ENCODE measurements around the gene APPL1. TPM values are rescaled to one million over a fixed set of nuclear protein-coding genes. Genes with fewer than 3 reads are reported as not detected.
A peak's percentile ranks its signal among the peaks of the same experiment; 100 is the strongest.

The APPL1 gene
- total RNA-seq, 4 donors from 2014 or later = 49.1 to 65.6 (median 59.6) TPM

GRCh38 chr3:57281715-57282114 is 54.2 kb downstream of the APPL1 start:
- no peak for TF ChIP-seq CTCF (IDR thresholded peaks at IDR 0.05)
- no peak for TF ChIP-seq POLR2A (IDR thresholded peaks at IDR 0.05)
- intact Hi-C loops (cut with DNase I) = no loop called here
- DNase-seq = no peak
- Histone ChIP-seq H3K4me1 (no peaks in the 10 kb centered on the region), H3K4me3 (replicated peaks in 1 of 3) (no peak overlapping the region), H3K27me3 (no peaks in the 10 kb centered on the region), H3K9me3 (no peaks in the 10 kb centered on the region), H3K27ac (no peak overlapping the region), H3K36me3 (no peaks in the 10 kb centered on the region)
- 69 to 77% methylated on average over 1 of the region's 1 CpG for WGBS, 2 donors

DNA sequence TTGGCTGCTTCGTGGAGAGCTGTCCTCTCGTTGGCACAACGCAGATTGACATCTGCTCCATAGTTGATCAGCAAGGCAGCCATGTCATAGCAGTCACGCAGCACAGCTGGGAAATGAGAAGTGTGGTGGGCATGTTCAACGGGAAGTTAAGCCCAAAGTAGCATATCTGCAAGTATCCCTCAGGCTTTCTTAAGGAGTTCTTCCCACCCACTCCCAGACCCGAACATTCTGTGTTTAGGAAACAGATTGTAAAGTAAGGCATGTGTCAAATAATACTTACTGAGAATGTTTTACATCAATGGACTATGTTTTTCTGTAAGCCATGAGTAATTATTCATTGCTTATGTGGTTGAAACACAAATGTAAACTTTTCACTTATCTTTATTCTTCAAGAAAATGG is 55.8 kb downstream of the APPL1 start:
- no peaks in the 10 kb centered on the region for H3K27me3 ChIP-seq
- TF ChIP-seq POLR2A (IDR thresholded peaks at IDR 0.05) (no peak), CTCF (IDR thresholded peaks at IDR 0.05) (no peak)
- no peaks in the 10 kb centered on the region for H3K9me3 ChIP-seq
- no peak overlapping the region for H3K4me3 ChIP-seq (replicated peaks in 1 of 3)
- 69 to 83% methylated on average over 6 of the region's 6 CpGs for WGBS, 2 donors
- H3K4me1 ChIP-seq = no peaks in the 10 kb centered on the region
- H3K36me3 ChIP-seq = no peaks in the 10 kb centered on the region
- no peak overlapping the region for H3K27ac ChIP-seq
- intact Hi-C loops (cut with DNase I) = no loop called here
- no peak for DNase-seq

- H3K36me3 ChIP-seq = no peaks in the 10 kb centered on the region
- H3K4me1 ChIP-seq = no peaks in the 10 kb centered on the region
- TF ChIP-seq CTCF (IDR thresholded peaks at IDR 0.05) (no peak), POLR2A (IDR thresholded peaks at IDR 0.05) (no peak)
- H3K27me3 ChIP-seq = no peaks in the 10 kb centered on the region
- no peak overlapping the region for H3K4me3 ChIP-seq (replicated peaks in 1 of 3)
- peak in 1 of 2 donors; percentile 3 for DNase-seq
- intact Hi-C loops (cut with DNase I) = no loop called here
- H3K9me3 ChIP-seq = no peaks in the 10 kb centered on the region
- H3K27ac ChIP-seq = no peak overlapping the region
- WGBS, 2 donors = 26 to 44% methylated on average over 2 of the region's 2 CpGs
Measured at GRCh38 chr3:57287205-57287604, 59.7 kb downstream of the APPL1 start.

GRCh38 chr3:57288403-57288802 is 60.9 kb downstream of the APPL1 start:
- no peak overlapping the region for H3K4me3 ChIP-seq (replicated peaks in 1 of 3)
- no peaks in the 10 kb centered on the region for H3K36me3 ChIP-seq
- WGBS, 2 donors = 56 to 60% methylated on average over 9 of the region's 9 CpGs
- TF ChIP-seq POLR2A (IDR thresholded peaks at IDR 0.05) = no peak
- no peak for TF ChIP-seq CTCF (IDR thresholded peaks at IDR 0.05)
- no peaks in the 10 kb centered on the region for H3K4me1 ChIP-seq
- H3K27ac ChIP-seq = no peak overlapping the region
- no peaks in the 10 kb centered on the region for H3K27me3 ChIP-seq
- intact Hi-C loops (cut with DNase I) = no loop called here
- no peaks in the 10 kb centered on the region for H3K9me3 ChIP-seq
- no peak for DNase-seq

GRCh38 chr3:57292159-57292896 is 64.8 kb downstream of the APPL1 start, which contains the start of gene ASB14:
Gene ASB14 (minus strand): TSS chr3:57292685. CDS start chr3:57292033, 652 bp downstream.
- H3K9me3 ChIP-seq = no peaks in the 10 kb centered on the region
- no peak within 1 kb of the TSS for H3K27ac ChIP-seq
- intact Hi-C loops (cut with DNase I) = no loop called here
- 65 to 88% methylated on average over 1 of the region's 1 CpG for WGBS, 2 donors
- H3K36me3 ChIP-seq = no peaks in the 10 kb centered on the region
- H3K27me3 ChIP-seq = no peaks in the 10 kb centered on the region
- DNase-seq = no peak
- TF ChIP-seq POLR2A (IDR thresholded peaks at IDR 0.05) = no peak
- TF ChIP-seq CTCF (IDR thresholded peaks at IDR 0.05) = no peak
- no peak within 1 kb of the TSS for H3K4me3 ChIP-seq (replicated peaks in 1 of 3)
- H3K4me1 ChIP-seq = no peaks in the 10 kb centered on the region
